GM12873 (cell line): ENCODE measurements around the gene R3HDM2.

Experiments
- CTCF ChIP-seq: IDR thresholded peaks from 2 replicates; pipeline ENCODE4 v1.5.1; 2012; ENCODE audit warnings: low read depth, mild to moderate bottlenecking, moderate library complexity, low read length, control low read depth; ENCODE audit not compliant: insufficient read depth; ENCODE audit errors: missing control alignments

The R3HDM2 gene

GRCh38 chr12:57368349-57369095, 62.3 kb downstream of the R3HDM2 start:
- no peak for TF ChIP-seq CTCF

GRCh38 chr12:57367121-57367520, 63.7 kb downstream of the R3HDM2 start:
- no peak for TF ChIP-seq CTCF

GRCh38 chr12:57366315-57366714, 64.5 kb downstream of the R3HDM2 start:
- no peak for TF ChIP-seq CTCF

GRCh38 chr12:57360468-57360867, 70.4 kb downstream of the R3HDM2 start:
- TF ChIP-seq CTCF, result no peak

- TF ChIP-seq CTCF, result no peak
Observed at GRCh38 chr12:57358646-57359045, 72.2 kb downstream of the R3HDM2 start.

GRCh38 chr12:57355734-57356133, 75.1 kb downstream of the R3HDM2 start:
- no peak for TF ChIP-seq CTCF

GRCh38 chr12:57352166-57352565, 78.7 kb downstream of the R3HDM2 start:
- TF ChIP-seq CTCF, result no peak
